Measurements from ENCODE around the gene VPS51. TPM values are rescaled to one million over a fixed set of nuclear protein-coding genes. Genes with fewer than 3 reads are reported as not detected.
"Not testable (repeated sequence)": the region's sequence is repeated elsewhere in the genome, so short reads cannot be mapped to it uniquely, and the experiment has no call there.

The VPS51 gene
- total RNA-seq, 1 donor from 2014 or later, result 94.9 TPM

- intact Hi-C loops (cut with DNase I), result no loop called here
- Histone ChIP-seq H3K36me3 (peaks cover 50% of the 10 kb centered on the region), H3K9me3 (no peaks in the 10 kb centered on the region), H3K27ac (peak overlapping the region; percentile 54), H3K4me3 (no peak overlapping the region), H3K4me1 (peaks cover 49% of the 10 kb centered on the region), H3K27me3 (ENCODE audit: low read depth) (no peaks in the 10 kb centered on the region)
- DNase-seq (no peak), ATAC-seq (no peak)
- no peak for TF ChIP-seq CTCF (IDR thresholded peaks at IDR 0.05)
Measured at GRCh38 chr11:65118097-65118837, 22.3 kb downstream of the VPS51 start.

GRCh38 chr11:65118891-65119669, 23.1 kb downstream of the VPS51 start:
- peaks cover 51% of the 10 kb centered on the region for H3K36me3 ChIP-seq
- peak; percentile 20 for DNase-seq
- ATAC-seq; H3K27me3 ChIP-seq (ENCODE audit: low read depth); H3K9me3 ChIP-seq; H3K27ac ChIP-seq; H3K4me3 ChIP-seq; intact Hi-C loops (cut with DNase I): not testable (repeated sequence)
- peaks cover 45% of the 10 kb centered on the region for H3K4me1 ChIP-seq

- Histone ChIP-seq H3K36me3 (peaks cover 56% of the 10 kb centered on the region), H3K27ac (no peak overlapping the region), H3K9me3 (no peaks in the 10 kb centered on the region), H3K4me3 (no peak overlapping the region), H3K27me3 (ENCODE audit: low read depth) (no peaks in the 10 kb centered on the region), H3K4me1 (peaks cover 45% of the 10 kb centered on the region)
- intact Hi-C loops (cut with DNase I), result no loop called here
- DNase-seq (no peak), ATAC-seq (no peak)
- TF ChIP-seq CTCF (IDR thresholded peaks at IDR 0.05), result no peak
Measured at GRCh38 chr11:65119670-65119995, 23.6 kb downstream of the VPS51 start.

- ATAC-seq (no peak), DNase-seq (no peak)
- H3K36me3 ChIP-seq, result peaks cover 60% of the 10 kb centered on the region
Measured at GRCh38 chr11:65120831-65121230, 24.8 kb downstream of the VPS51 start.

GRCh38 chr11:65121447-65121864, 25.4 kb downstream of the VPS51 start:
- peaks cover 37% of the 10 kb centered on the region for H3K4me1 ChIP-seq

More at GRCh38 chr11:65120831-65121230, 24.8 kb downstream of the VPS51 start:
- Histone ChIP-seq H3K9me3 (no peaks in the 10 kb centered on the region), H3K4me1 (peaks cover 43% of the 10 kb centered on the region), H3K27ac (peak overlapping the region; percentile 95), H3K27me3 (ENCODE audit: low read depth) (no peaks in the 10 kb centered on the region), H3K4me3 (peak overlapping the region; percentile 84)
- intact Hi-C loops (cut with DNase I), result no loop called here
- TF ChIP-seq CTCF (IDR thresholded peaks at IDR 0.05), result no peak

More at GRCh38 chr11:65121447-65121864, 25.4 kb downstream of the VPS51 start:
- no peaks in the 10 kb centered on the region for H3K27me3 ChIP-seq (ENCODE audit: low read depth)
- H3K27ac ChIP-seq, result peak overlapping the region; percentile 95
- intact Hi-C loops (cut with DNase I), result no loop called here
- peaks cover 60% of the 10 kb centered on the region for H3K36me3 ChIP-seq
- no peaks in the 10 kb centered on the region for H3K9me3 ChIP-seq
- peak overlapping the region; percentile 84 for H3K4me3 ChIP-seq
- DNase-seq (no peak), ATAC-seq (no peak)
- no peak for TF ChIP-seq CTCF (IDR thresholded peaks at IDR 0.05)

Measured in lower lobe of right lung (tissue), 2 donors.